A673 (cell line): ENCODE data around the gene GRIN2A.

Experiments
- EZH2 ChIP-seq: fragments of 200-600 bp; sonication (generic); IDR thresholded peaks from 2 replicates; pipeline ENCODE4 v1.6.1; 2017; ENCODE audit warnings: borderline replicate concordance, low read depth, mild to moderate bottlenecking, mixed read lengths, antibody characterized with exemption, low read length; ENCODE audit not compliant: poor library complexity, severe bottlenecking
- TF ChIP-seq, protein P1 (sequence below): fragments of 300-800, 200-600 bp; sonication (generic); conservative IDR thresholded peaks from 2 replicates; pipeline ENCODE4 v1.5.1; 2017; ENCODE audit warnings: low read depth, mild to moderate bottlenecking, antibody characterized with exemption, low read length, moderate library complexity, mixed read lengths

DNA sequence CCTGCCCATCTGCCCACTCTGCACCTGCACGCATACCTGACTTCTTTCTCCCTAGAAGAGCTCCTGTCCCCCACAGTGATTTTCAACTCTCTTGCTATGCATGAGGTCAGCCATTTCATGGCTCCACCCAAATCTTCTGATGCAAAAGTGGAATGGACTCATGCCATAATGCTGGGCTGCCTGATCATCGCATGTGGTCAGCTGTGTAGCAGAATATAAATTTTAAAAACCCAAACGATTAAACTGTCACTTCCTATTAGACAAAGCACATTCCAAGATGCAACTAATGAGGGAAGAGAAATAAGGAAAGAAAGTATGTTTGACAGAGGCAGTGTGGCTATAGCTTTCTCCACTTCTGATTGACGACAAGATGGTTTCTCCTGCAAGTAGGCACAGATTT is 26.1 kb downstream of the GRIN2A start:
- TF ChIP-seq, protein P1, sequence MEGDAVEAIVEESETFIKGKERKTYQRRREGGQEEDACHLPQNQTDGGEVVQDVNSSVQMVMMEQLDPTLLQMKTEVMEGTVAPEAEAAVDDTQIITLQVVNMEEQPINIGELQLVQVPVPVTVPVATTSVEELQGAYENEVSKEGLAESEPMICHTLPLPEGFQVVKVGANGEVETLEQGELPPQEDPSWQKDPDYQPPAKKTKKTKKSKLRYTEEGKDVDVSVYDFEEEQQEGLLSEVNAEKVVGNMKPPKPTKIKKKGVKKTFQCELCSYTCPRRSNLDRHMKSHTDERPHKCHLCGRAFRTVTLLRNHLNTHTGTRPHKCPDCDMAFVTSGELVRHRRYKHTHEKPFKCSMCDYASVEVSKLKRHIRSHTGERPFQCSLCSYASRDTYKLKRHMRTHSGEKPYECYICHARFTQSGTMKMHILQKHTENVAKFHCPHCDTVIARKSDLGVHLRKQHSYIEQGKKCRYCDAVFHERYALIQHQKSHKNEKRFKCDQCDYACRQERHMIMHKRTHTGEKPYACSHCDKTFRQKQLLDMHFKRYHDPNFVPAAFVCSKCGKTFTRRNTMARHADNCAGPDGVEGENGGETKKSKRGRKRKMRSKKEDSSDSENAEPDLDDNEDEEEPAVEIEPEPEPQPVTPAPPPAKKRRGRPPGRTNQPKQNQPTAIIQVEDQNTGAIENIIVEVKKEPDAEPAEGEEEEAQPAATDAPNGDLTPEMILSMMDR = no peak
- TF ChIP-seq EZH2 = no peak
